ENCODE measurements around the gene MAPRE3. TPM values are rescaled to one million over a fixed set of nuclear protein-coding genes. Genes with fewer than 3 reads are reported as not detected.

Gene MAPRE3
- total RNA-seq, 2 donors from 2014 or later = 9.3 to 15.8 TPM

DNA sequence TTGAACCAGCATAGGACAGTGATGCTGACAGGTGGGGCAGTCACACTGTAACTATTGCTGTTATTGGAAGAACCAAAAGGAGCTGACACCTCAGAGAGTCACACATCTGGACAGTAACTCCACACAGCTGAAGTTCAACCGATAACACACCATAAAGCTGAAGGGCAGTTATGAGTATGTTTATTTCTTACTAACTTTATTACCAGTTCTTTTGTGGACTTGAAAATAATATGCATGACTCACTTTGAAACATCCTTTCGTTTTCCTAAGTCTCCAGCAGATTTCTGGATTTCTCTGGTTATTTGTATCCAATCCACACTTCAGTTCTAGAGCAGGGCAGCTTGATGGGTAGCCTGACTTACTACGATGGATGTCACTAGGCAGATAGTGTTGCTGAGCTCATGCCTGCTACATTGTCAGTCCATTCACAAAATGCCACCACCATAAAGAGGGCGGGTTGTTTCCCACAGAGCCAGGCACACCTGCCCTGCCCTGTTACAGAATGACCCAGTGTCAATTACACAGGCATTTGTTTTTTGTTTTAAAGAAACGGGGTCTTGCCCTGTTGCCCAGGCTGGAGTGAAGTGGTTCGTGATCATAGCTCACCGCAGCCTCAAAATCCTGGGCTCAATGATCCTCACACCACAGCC, 72.7 kb downstream of the MAPRE3 start:
- no peak overlapping the region for H3K4me3 ChIP-seq
- peaks cover 15 to 22% of the 10 kb centered on the region in 2 donors for H3K36me3 ChIP-seq (replicated peaks in 1 of 2; ENCODE audit: insufficient read depth in 1 of 2, low read depth in 2 of 2)
- DNase-seq (no peak), ATAC-seq (no peak)
- no peaks in the 10 kb centered on the region for H3K27me3 ChIP-seq
- H3K4me1 ChIP-seq = peaks cover 9% of the 10 kb centered on the region
- 91 to 92% methylated on average over 7 of the region's 7 CpGs for WGBS, 2 donors
- H3K27ac ChIP-seq = no peak overlapping the region
- TF ChIP-seq, protein P1, sequence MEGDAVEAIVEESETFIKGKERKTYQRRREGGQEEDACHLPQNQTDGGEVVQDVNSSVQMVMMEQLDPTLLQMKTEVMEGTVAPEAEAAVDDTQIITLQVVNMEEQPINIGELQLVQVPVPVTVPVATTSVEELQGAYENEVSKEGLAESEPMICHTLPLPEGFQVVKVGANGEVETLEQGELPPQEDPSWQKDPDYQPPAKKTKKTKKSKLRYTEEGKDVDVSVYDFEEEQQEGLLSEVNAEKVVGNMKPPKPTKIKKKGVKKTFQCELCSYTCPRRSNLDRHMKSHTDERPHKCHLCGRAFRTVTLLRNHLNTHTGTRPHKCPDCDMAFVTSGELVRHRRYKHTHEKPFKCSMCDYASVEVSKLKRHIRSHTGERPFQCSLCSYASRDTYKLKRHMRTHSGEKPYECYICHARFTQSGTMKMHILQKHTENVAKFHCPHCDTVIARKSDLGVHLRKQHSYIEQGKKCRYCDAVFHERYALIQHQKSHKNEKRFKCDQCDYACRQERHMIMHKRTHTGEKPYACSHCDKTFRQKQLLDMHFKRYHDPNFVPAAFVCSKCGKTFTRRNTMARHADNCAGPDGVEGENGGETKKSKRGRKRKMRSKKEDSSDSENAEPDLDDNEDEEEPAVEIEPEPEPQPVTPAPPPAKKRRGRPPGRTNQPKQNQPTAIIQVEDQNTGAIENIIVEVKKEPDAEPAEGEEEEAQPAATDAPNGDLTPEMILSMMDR (IDR thresholded peaks at IDR 0.05) = no peak
- no peak for TF ChIP-seq POLR2A (IDR thresholded peaks at IDR 0.05)
- no peaks in the 10 kb centered on the region for H3K9me3 ChIP-seq
- intact Hi-C loops (cut with DNase I) = no loop called here

DNA sequence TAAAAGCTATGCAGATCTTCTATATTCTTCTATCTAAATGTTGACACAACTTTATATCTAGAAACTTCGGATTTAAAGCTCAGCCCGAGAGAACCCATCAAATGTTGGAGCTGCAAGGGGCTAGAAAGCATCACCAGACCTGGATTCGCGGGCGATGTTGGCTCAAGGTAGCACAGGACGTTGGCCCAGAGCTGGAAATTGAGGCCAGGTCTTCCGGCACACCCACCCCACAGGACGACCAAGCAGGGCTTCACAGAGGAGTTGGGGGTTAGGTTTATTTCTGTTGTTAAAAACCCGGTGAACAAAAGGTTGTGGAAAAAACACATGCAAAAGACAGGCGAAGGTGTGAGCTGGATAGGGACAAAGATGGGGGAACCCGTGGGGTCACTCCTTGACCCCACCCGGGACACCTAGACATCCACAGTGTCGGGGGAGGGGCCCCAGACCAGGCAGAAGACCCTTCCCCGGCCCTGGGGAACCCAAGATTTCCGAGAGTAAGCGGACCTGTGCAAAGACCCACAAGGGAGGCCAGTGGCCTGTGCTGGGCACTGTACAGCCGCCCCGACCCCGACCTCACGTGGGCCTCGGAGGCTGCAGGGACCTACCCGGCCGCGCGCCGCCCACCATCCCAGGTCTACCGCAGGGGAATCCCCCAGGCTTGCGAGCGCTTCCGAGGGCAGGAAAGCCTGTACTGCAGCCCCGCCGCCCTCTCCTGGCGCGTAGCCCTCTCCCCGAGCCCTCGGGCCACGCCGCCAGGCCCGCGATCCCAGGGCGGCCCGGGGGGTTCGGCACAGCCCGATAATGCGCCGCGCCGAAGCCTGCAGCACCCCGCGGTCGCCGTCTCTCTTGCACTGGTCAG, 79.2 kb downstream of the MAPRE3 start:
- DNase-seq = peak in 2 of 4 donors; percentile 41 to 58
- 13 to 45% methylated on average over 16 to 42 of the region's 52 CpGs for WGBS, 2 donors
- TF ChIP-seq POLR2A (IDR thresholded peaks at IDR 0.05) = no peak
- TF ChIP-seq, protein P1 (IDR thresholded peaks at IDR 0.05) = no peak
- peak overlapping the region; percentile 10 to 68 for H3K4me3 ChIP-seq
- H3K4me1 ChIP-seq = peaks cover 21% of the 10 kb centered on the region
- no peaks in the 10 kb centered on the region for H3K36me3 ChIP-seq (replicated peaks in 1 of 2; ENCODE audit: insufficient read depth in 1 of 2, low read depth in 2 of 2)
- peak overlapping the region; percentile 64 to 90 (median 86) for H3K27ac ChIP-seq
- H3K9me3 ChIP-seq = no peaks in the 10 kb centered on the region
- intact Hi-C loops (cut with DNase I) = no loop called here
- no peaks in the 10 kb centered on the region for H3K27me3 ChIP-seq
- ATAC-seq = peak; percentile 19

DNA sequence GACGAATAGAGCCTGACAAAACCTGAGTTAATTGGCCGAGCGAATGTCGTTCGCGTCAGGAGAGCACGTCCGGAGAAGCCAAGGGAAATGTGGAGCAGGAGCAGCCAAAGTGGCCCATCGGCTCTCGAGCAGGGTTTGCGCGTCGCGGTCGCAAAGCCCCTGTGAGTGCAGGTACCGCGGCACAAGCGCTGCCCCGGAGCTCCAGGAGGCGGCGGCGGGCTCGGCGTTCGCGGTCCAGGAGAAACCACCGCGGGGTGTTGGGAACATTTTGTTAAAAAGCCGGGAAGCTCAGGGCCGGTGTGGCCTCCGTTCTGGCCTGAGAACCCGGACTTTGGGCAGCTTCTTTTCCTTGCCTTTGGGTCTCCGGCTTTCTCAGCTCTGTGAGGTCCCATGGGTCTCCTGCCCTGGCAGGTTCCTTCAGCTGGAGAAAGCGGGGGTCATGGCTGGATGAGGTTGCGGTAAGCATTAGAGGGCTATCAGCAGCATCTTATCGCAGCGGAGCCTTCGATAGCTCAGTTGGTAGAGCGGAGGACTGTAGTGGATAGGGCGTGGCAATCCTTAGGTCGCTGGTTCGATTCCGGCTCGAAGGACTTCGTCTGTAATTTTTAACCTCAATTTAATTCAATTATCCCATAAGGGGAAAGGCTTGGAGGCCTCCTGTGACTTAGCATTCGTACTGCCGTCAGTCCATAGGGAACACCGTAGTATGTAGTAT, 80.0 kb downstream of the MAPRE3 start:
- Histone ChIP-seq H3K9me3 (no peaks in the 10 kb centered on the region), H3K4me3 (peak overlapping the region; percentile 10 to 68), H3K27me3 (no peaks in the 10 kb centered on the region), H3K36me3 (replicated peaks in 1 of 2; ENCODE audit: insufficient read depth in 1 of 2, low read depth in 2 of 2) (no peaks in the 10 kb centered on the region), H3K4me1 (peaks cover 21% of the 10 kb centered on the region), H3K27ac (peak overlapping the region; percentile 64 to 90 (median 86))
- TF ChIP-seq, protein P1 (IDR thresholded peaks at IDR 0.05) = peak in 6 of 7 experiments; percentile 9 to 61 (median 45)
- TF ChIP-seq POLR2A (IDR thresholded peaks at IDR 0.05) = peak in 2 of 3 donors; percentile 49 to 54
- intact Hi-C loops (cut with DNase I) = no loop called here
- ATAC-seq = peak; percentile 78
- WGBS, 2 donors = 0% methylated on average over 16 to 48 of the region's 48 CpGs
- peak; percentile 92 to 95 (median 93) for DNase-seq

DNA sequence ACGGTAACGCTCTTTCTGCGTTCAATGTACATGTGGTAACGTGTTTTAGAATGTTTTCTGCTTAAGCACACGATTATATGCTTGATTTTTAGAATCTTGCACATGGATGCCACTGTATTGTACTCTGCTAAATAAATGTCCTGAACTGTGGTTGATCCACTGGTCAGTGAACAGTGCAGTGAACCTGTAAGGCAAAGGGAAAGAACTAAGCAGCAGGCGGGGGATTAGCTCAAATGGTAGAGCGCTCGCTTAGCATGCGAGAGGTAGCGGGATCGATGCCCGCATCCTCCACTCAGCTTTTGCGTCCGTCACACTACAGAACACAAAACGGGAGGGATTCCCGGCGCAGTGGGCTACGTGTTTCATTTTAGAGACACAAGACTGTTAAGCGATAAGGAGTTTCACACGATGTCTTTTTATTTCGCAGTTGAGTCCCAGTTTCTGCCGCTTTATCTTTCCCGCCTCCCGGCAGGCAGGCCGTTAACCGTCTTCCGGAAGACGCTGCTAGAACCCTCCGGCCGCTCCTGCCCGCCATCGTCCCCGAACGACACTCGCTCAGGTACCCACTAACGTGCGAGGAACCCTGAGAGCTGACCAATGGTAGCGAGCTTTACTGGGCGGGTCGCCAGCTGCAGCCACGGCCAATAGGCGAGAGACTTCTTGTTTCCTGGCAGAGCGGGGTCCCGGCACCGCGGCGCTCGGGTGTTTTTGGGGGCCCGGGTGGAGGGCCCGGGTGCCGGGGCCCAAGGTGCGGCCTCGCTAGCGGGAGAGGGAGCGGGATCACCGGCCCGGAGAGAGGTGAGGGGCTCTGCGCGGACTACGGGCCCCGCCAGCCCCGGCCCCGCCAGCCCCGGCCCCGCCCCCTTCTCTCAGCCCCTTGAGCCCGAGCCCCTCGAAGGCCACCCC, 80.8 kb downstream of the MAPRE3 start, which contains the start of gene AGBL5:
TSS of gene AGBL5 (plus strand) at position 673 of the 906 bp plus-strand sequence. CDS start 1,291 bp downstream, outside the sequence.
- 0% methylated on average over 32 to 64 of the region's 67 CpGs for WGBS, 2 donors
- H3K27ac ChIP-seq = peak within 1 kb of the TSS; percentile 64 to 90 (median 86)
- peak; percentile 78 for ATAC-seq
- peak within 1 kb of the TSS; percentile 79 to 89 for H3K4me3 ChIP-seq
- peak; percentile 93 to 95 (median 95) for DNase-seq
- no peaks in the 10 kb centered on the region for H3K27me3 ChIP-seq
- H3K9me3 ChIP-seq = no peaks in the 10 kb centered on the region
- H3K4me1 ChIP-seq = peaks cover 21% of the 10 kb centered on the region
- peaks cover 0 to 2% of the 10 kb centered on the region in 2 donors for H3K36me3 ChIP-seq (replicated peaks in 1 of 2; ENCODE audit: insufficient read depth in 1 of 2, low read depth in 2 of 2)
- intact Hi-C loops (cut with DNase I) = no loop called here
- peak; percentile 12 to 61 (median 53) for TF ChIP-seq POLR2A (IDR thresholded peaks at IDR 0.05)
- TF ChIP-seq, protein P1 (IDR thresholded peaks at IDR 0.05) = no peak

All from body of pancreas (tissue), 4 donors.